Activated CD8-positive, alpha-beta T cell treated with anti-CD3 and anti-CD28 coated beads, Interleukin-2, amount 10 ng/mL, durations not matched to agents 7 days and 5 days (primary cell): Measurements from ENCODE around the gene FBXW12. TPM values are rescaled to one million over a fixed set of nuclear protein-coding genes. Genes with fewer than 3 reads are reported as not detected.

ENCODE experiments used
- ATAC-seq: fragments of 150-1000 bp; cut with Tn5 transposase; one replicate; pipeline ENCODE4 v1.10.0; 2021; ENCODE audit warnings: moderate library complexity
- CTCF ChIA-PET: fragments of 350-600 bp; sonication (Branson Sonifier 250); formaldehyde crosslinking; loops from one replicate; lab custom pipeline; 2021; ENCODE audit warnings: antibody characterized with exemption; lab: Charles Lee
- POLR2A ChIA-PET: fragments of 350-600 bp; sonication (Branson Sonifier 250); formaldehyde crosslinking; loops from one replicate; lab custom pipeline; 2021; ENCODE audit warnings: antibody characterized with exemption; lab: Charles Lee
- DNase-seq: peaks from one replicate; pipeline ENCODE4 v3.0.0-alpha.2; 2020
- H3K27ac Mint-ChIP-seq: one replicate; pipeline ENCODE4 v1.8.0; 2021; ENCODE audit warnings: mild to moderate bottlenecking, mixed read lengths
- H3K27me3 Mint-ChIP-seq: one replicate; pipeline ENCODE4 v1.8.0; 2021; ENCODE audit warnings: low read depth, mixed read lengths
- H3K36me3 Mint-ChIP-seq: one replicate; pipeline ENCODE4 v1.8.0; 2021; ENCODE audit warnings: low read depth, mixed read lengths
- H3K4me1 Mint-ChIP-seq: one replicate; pipeline ENCODE4 v1.8.0; 2021; ENCODE audit warnings: low read depth, mixed read lengths
- H3K4me3 Mint-ChIP-seq: one replicate; pipeline ENCODE4 v1.8.0; 2021; ENCODE audit warnings: mild to moderate bottlenecking, mixed read lengths
- H3K9me3 Mint-ChIP-seq: one replicate; pipeline ENCODE4 v1.8.0; 2022; ENCODE audit warnings: mixed read lengths; ENCODE audit not compliant: insufficient read depth
- total RNA-seq, 2 experiments: library from RNA; stranded (reverse); gene quantifications; one replicate each; pipeline ENCODE4 v1.2.3, GENCODE V29; 2021

Gene FBXW12
- total RNA-seq, 2 experiments from 2014 or later: not detected

DNA sequence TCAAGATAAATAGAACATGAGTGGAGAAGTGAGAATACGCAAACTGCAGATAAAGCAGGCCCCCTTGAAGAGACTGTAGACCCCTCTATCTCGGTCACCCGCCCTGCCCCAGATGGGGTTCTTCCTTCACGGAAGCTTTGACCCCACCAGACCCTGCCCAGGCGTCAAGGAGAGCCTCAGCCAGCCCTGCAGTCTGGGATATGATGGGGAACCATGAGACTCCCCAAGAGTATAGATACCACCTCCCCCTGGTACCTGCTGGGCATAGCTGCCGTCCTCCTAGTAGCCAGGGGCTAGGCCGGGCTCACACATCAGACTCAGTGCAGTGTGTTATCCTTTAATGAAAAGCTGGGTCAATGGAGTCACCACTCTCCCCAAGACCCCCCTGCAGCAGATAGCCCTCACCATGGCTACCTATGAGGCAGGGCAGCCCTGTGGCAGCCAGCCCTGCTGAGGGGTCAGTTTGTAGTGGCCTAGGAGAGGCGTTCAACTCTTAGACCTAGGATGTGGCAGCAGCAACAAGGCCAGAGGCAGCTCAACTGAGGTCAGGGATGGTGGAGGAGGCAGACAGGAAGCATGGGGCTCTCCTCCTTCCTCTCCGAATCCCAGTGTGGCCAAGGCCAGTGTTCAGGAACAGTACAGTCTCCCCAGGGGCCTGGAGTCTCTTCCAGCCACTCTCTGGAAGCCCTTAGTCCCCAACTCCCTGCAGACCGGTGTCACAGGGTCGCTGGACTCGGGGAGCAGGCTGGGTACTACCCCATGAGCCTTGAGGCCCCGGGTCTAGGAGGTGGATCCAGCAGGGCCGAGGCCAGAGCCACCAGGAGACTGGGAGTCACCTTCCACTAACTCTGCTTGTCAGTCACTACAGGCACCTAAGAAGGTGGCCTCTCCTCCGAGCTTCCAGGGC is 31.8 kb downstream of the FBXW12 start:
- ATAC-seq (no peak), DNase-seq (no peak)
- ChIA-PET CTCF (interaction anchor here (1.1 to 11.6 kb wide), 3 partner anchors 30 to 151 kb away, joined by 3 to 342 read pairs (median 179); partner anchors contain the start of genes PFKFB4 and PLXNB1), POLR2A (interaction anchor here (1.2 kb wide), 1 partner anchor 36 kb away, joined by 4 read pairs; the partner anchor contains the start of genes CCDC51 and TMA7)
- Mint-ChIP-seq H3K27me3 (no peaks in the 10 kb centered on the region), H3K4me3 (no peak overlapping the region), H3K36me3 (no peaks in the 10 kb centered on the region), H3K9me3 (no peaks in the 10 kb centered on the region), H3K4me1 (no peaks in the 10 kb centered on the region), H3K27ac (no peak overlapping the region)

DNA sequence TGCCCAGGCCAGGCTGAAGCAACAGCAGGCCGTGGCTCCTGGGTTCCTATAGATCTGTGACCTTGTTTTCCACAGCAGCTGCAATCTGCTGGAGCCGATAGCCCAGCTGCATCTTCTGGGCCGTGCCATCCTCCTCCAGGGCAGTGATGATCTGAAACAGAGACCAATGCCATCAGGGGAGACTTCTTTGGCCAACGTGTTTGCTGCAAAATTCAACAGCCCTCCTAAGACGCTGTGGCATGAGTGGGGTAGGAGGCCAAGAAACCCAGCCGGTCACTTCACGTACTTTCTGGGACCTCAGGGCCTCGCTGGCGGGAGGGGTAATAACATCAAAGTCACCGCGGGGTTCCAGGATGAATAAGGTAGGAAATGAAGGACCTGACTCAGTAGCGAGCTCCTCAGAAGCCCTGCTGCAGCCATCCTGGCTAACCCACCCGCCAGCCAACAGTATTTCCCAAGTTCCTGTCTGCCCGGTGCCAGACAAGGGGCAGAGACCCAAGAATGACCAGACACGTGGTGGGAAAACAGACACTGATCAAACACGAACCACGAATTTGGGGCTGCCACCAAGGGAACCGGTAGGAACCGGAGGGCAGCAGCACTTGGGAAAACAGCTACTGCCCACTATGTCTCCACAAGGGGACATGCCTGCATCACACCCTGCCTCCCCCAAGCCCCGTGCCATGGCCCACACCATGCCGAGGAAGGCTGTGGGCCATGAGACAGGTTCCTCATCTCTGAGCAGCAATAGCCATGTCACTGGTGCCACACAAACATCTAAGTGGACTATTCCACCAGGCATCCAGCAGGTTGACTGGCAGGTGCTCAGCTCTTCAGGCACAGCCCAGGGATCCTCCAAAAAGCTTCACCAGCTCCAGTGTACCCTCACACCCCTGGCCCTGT is 32.7 kb downstream of the FBXW12 start:
- no peaks in the 10 kb centered on the region for H3K36me3 Mint-ChIP-seq
- CTCF ChIA-PET: interaction anchor here (7.2 to 11.6 kb wide), 2 partner anchors 29 to 150 kb away, joined by 179 to 342 read pairs; partner anchors contain the start of genes PFKFB4 and PLXNB1
- POLR2A ChIA-PET: interaction anchor here (1.2 kb wide), 1 partner anchor 35 kb away, joined by 4 read pairs; the partner anchor contains the start of genes CCDC51 and TMA7
- H3K4me3 Mint-ChIP-seq: no peak overlapping the region
- no peaks in the 10 kb centered on the region for H3K9me3 Mint-ChIP-seq
- no peaks in the 10 kb centered on the region for H3K4me1 Mint-ChIP-seq
- no peak overlapping the region for H3K27ac Mint-ChIP-seq
- no peak for ATAC-seq
- no peak for DNase-seq
- no peaks in the 10 kb centered on the region for H3K27me3 Mint-ChIP-seq

DNA sequence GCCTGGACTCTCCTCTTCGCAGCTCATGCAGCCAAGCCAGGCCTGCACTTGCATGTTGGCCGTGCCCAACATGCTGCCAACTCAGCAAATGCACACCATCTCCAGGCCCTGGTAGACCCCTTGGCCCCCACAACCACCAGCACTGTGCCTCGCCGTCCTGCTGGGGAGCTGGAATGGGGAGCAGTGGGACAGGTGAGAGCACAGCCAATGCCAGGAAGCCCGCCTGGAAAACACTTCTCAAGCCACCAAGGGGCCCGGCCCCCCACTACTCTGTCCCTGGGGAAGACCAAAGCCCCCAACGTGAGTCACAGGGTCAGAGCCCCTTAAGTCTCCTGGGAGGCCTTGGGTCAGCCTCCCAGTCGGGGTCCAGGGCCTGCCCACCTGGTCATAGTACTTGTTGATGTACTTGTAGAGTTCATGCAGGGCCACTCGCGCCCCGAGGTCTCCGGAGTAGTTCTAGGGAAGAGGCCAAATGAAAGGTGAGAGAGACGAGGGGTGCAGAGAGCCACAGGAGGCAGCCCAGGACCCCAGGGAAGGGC is 33.4 kb downstream of the FBXW12 start:
- Mint-ChIP-seq H3K27me3 (no peaks in the 10 kb centered on the region), H3K9me3 (no peaks in the 10 kb centered on the region), H3K4me3 (no peak overlapping the region), H3K4me1 (no peaks in the 10 kb centered on the region), H3K27ac (no peak overlapping the region), H3K36me3 (no peaks in the 10 kb centered on the region)
- ChIA-PET POLR2A (interaction anchor here (1.2 kb wide), 1 partner anchor 34 kb away, joined by 4 read pairs; the partner anchor contains the start of genes CCDC51 and TMA7), CTCF (interaction anchor here (11.6 kb wide), 1 partner anchor 28 kb away, joined by 342 read pairs; the partner anchor contains the start of gene PLXNB1)
- DNase-seq: no peak
- no peak for ATAC-seq

- no peak for ATAC-seq
- no peak for DNase-seq
- Mint-ChIP-seq H3K27me3 (no peaks in the 10 kb centered on the region), H3K27ac (no peak overlapping the region), H3K9me3 (no peaks in the 10 kb centered on the region), H3K36me3 (no peaks in the 10 kb centered on the region), H3K4me3 (no peak overlapping the region), H3K4me1 (no peaks in the 10 kb centered on the region)
- ChIA-PET CTCF (interaction anchor here (11.6 kb wide), 1 partner anchor 28 kb away, joined by 342 read pairs; the partner anchor contains the start of gene PLXNB1), POLR2A (no interaction called here)
Measured at GRCh38 chr3:48405971-48406370, 34.0 kb downstream of the FBXW12 start.

- ChIA-PET CTCF (interaction anchor here (1.4 to 11.6 kb wide), 2 partner anchors 27 to 135 kb away, joined by 3 to 342 read pairs; partner anchors contain the start of gene PLXNB1), POLR2A (interaction anchor here (0.5 to 1.1 kb wide), 2 partner anchors 11 to 101 kb away, joined by 3 to 5 read pairs; no protein-coding TSS in a partner anchor)
- Mint-ChIP-seq H3K4me1 (no peaks in the 10 kb centered on the region), H3K27me3 (no peaks in the 10 kb centered on the region), H3K4me3 (no peak overlapping the region), H3K9me3 (no peaks in the 10 kb centered on the region), H3K27ac (peak overlapping the region; percentile 43), H3K36me3 (no peaks in the 10 kb centered on the region)
- ATAC-seq (no peak), DNase-seq (no peak)
Measured at GRCh38 chr3:48406443-48407431, 34.7 kb downstream of the FBXW12 start.

DNA sequence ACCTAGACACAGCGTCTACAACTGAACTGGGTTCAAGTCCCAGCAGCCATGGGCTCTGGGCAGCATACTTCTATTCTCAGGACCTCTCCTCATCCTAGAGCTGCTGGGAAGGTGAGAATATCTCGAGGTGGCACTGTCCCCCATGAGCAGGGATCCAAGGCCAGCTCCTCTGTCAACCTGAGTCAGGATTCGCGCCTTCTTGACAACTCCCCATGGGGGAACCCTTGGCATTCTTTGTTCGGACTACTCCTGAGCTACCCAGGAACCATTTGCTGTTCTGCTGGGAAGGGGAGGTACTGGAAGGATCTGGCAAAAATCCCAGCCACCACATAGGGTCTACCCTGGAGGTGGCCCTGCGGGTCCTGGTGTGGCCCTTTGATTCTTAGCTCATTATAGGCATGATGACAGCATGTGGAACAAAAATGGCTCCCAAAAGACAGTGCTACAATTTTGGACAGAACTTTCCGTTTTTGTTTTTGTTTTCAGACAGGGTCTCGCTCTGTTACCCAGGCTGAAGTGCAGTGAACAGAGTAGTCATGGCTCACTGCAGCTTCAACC is 35.6 kb downstream of the FBXW12 start:
- Mint-ChIP-seq H3K9me3 (no peaks in the 10 kb centered on the region), H3K27ac (no peak overlapping the region), H3K27me3 (no peaks in the 10 kb centered on the region), H3K4me3 (no peak overlapping the region), H3K4me1 (no peaks in the 10 kb centered on the region), H3K36me3 (no peaks in the 10 kb centered on the region)
- ChIA-PET POLR2A (interaction anchor here (0.5 to 1.1 kb wide), 2 partner anchors 10 to 13 kb away, joined by 3 to 5 read pairs; no protein-coding TSS in a partner anchor), CTCF (interaction anchor here (0.8 to 11.6 kb wide), 3 partner anchors 26 to 150 kb away, joined by 3 to 342 read pairs (median 3); partner anchors contain the start of gene PLXNB1)
- no peak for ATAC-seq
- no peak for DNase-seq

- POLR2A ChIA-PET: no interaction called here
- CTCF ChIA-PET: interaction anchor here (1.1 to 11.6 kb wide), 3 partner anchors 8 to 140 kb away, joined by 3 to 342 read pairs (median 3); partner anchors contain the start of gene PLXNB1
- Mint-ChIP-seq H3K9me3 (no peaks in the 10 kb centered on the region), H3K4me1 (no peaks in the 10 kb centered on the region), H3K36me3 (no peaks in the 10 kb centered on the region), H3K27ac (no peak overlapping the region), H3K4me3 (no peak overlapping the region), H3K27me3 (no peaks in the 10 kb centered on the region)
- DNase-seq (no peak), ATAC-seq (no peak)
Measured at GRCh38 chr3:48408823-48409281, 36.8 kb downstream of the FBXW12 start.

DNA sequence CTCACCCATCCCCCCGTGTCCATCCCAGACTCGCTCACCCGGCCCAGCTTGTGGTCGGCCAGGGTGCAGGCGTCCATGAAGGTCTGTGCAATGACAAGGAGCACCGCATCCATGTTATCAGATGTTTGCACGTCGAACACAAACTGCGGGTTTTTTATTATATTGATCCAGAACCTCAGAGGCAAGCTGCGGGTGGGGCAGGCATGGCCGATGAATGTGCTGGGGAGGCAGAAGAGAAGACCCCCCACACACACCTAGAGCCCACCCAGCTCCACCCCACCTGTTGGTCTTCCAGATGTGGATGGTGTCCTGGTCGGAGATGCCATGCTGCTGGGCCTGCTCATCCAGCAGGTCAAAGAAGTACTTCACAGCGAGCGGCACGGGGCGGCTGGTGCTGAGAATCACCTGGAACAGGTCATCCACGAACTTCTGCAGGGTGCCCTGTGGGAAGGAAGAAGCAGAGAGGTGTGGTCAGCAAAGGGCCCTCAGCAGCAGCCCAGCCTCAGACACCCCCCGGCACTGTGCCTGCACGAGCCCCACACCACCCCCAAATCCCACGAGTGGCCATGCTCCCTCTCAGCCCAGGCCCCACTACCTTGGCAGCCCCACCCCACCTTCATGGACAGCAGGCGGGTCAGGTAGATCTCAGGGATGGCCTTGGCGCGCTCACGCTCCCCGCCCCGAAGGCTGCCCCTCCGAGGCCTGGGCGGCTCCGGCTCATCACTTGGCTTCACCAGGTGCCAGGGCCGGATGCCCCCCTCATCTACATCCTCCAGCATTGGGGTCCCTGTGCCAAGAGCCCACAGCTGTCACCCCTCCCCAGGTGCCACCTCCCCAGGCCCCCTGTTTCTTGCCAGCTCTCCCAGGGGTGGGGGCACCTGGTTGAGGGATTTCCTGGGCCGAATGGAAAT is 37.5 kb downstream of the FBXW12 start:
- no peaks in the 10 kb centered on the region for H3K9me3 Mint-ChIP-seq
- DNase-seq (no peak), ATAC-seq (no peak)
- H3K27ac Mint-ChIP-seq: no peak overlapping the region
- no peaks in the 10 kb centered on the region for H3K27me3 Mint-ChIP-seq
- ChIA-PET POLR2A (no interaction called here), CTCF (interaction anchor here (1.1 to 11.6 kb wide), 3 partner anchors 9 to 140 kb away, joined by 3 to 342 read pairs (median 3); partner anchors contain the start of gene PLXNB1)
- no peaks in the 10 kb centered on the region for H3K4me1 Mint-ChIP-seq
- H3K36me3 Mint-ChIP-seq: no peaks in the 10 kb centered on the region
- H3K4me3 Mint-ChIP-seq: no peak overlapping the region
